ENCODE results near the gene SDF4.

DNA sequence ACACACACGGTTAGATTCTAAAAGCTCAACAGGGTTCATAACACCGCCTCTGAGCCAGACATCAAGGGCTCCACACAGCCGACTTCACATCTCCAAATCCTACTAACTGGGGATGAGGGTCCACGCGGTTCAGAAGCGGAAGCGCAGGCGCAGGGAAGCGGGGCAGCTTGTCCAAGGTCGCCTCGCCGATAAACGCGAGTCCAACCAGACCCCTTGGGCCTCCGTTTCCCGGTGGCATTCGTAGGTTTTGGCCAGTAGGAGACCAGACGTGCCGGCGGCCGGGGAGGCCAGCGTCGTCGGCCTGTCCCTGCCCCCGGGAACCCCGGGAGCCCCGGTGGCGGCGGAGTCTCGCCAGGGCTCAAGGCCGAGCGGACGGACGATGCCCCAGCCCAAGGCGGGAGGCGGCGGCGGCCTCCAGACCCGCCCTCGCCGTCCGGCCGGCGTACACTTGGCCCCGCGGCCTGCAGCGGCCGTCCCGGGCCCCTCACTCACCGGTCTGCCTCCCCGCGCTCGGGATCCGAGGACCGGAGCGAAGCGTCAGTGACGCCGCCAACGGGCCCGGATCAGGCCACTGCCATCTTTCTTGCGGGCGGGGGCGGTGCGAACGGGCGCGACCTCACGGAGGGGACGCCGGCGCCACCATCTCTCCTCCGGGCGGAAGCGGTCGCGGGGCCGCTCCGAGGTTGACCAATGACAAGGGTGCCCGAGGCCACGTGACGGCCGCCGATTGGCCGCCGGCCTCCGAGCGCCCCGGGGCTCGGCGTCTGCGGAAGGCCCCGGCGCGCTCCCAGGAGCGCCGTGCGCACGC lies at the start of gene SDF4:
- TF ChIP-seq, protein P1, sequence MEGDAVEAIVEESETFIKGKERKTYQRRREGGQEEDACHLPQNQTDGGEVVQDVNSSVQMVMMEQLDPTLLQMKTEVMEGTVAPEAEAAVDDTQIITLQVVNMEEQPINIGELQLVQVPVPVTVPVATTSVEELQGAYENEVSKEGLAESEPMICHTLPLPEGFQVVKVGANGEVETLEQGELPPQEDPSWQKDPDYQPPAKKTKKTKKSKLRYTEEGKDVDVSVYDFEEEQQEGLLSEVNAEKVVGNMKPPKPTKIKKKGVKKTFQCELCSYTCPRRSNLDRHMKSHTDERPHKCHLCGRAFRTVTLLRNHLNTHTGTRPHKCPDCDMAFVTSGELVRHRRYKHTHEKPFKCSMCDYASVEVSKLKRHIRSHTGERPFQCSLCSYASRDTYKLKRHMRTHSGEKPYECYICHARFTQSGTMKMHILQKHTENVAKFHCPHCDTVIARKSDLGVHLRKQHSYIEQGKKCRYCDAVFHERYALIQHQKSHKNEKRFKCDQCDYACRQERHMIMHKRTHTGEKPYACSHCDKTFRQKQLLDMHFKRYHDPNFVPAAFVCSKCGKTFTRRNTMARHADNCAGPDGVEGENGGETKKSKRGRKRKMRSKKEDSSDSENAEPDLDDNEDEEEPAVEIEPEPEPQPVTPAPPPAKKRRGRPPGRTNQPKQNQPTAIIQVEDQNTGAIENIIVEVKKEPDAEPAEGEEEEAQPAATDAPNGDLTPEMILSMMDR (IDR thresholded peaks at IDR 0.05; ENCODE audit: insufficient read depth, low read depth, low read length) = no peak
- TF ChIP-seq EZH2 (IDR thresholded peaks at IDR 0.05; ENCODE audit: insufficient read depth, low read length) = no peak

Data from astrocyte (in vitro differentiated cells and primary cell).